ENCODE data around the gene NR4A2.

NR4A2 gene

GRCh38 chr2:156332534-156333273 lies at the start of gene NR4A2:
TSS of gene NR4A2 (minus strand) at chr2:156332721. CDS start at chr2:156330186, 2,535 bp downstream.
- H3K36me3 ChIP-seq (ENCODE audit: control insufficient read depth in 5 of 5, insufficient read depth in 5 of 5, low read length in 5 of 5) = peaks cover 0 to 13% (median 2%) of the 10 kb centered on the region in 5 donors
- H3K4me3 ChIP-seq (ENCODE audit: low read depth in 1 of 5, low read length in 5 of 5) = peak within 1 kb of the TSS; percentile 75 to 96 (median 90)
- peak within 1 kb of the TSS; percentile 99 for H3K27ac ChIP-seq (ENCODE audit: low read depth, low read length)
- peaks cover 2 to 35% (median 26%) of the 10 kb centered on the region in 5 donors for H3K4me1 ChIP-seq (ENCODE audit: control insufficient read depth in 5 of 5, insufficient read depth in 5 of 5, low read length in 5 of 5)
- H3K9me3 ChIP-seq (ENCODE audit: control insufficient read depth in 5 of 5, low read length in 5 of 5) = no peaks in the 10 kb centered on the region
- H3K27me3 ChIP-seq (ENCODE audit: control insufficient read depth in 5 of 5, insufficient read depth in 4 of 5, low read length in 5 of 5) = peaks cover 0 to 6% (median 3%) of the 10 kb centered on the region in 5 donors
- peak within 1 kb of the TSS; percentile 69 to 93 (median 91) for H3K9ac ChIP-seq (ENCODE audit: low read length in 5 of 5)

- Histone ChIP-seq H3K36me3 (ENCODE audit: control insufficient read depth in 5 of 5, insufficient read depth in 5 of 5, low read length in 5 of 5) (no peaks in the 10 kb centered on the region), H3K27me3 (ENCODE audit: control insufficient read depth in 5 of 5, insufficient read depth in 4 of 5, low read length in 5 of 5) (no peaks in the 10 kb centered on the region), H3K4me1 (ENCODE audit: control insufficient read depth in 5 of 5, insufficient read depth in 5 of 5, low read length in 5 of 5) (no peaks in the 10 kb centered on the region), H3K9ac (ENCODE audit: low read length in 5 of 5) (no peak overlapping the region), H3K4me3 (ENCODE audit: low read depth in 1 of 5, low read length in 5 of 5) (no peak overlapping the region), H3K27ac (ENCODE audit: low read depth, low read length) (no peak overlapping the region), H3K9me3 (ENCODE audit: control insufficient read depth in 5 of 5, low read length in 5 of 5) (no peaks in the 10 kb centered on the region)
Measured at GRCh38 chr2:156380117-156380645, 47.7 kb upstream of the NR4A2 start.

GRCh38 chr2:156379714-156380113 lies 47.2 kb upstream of the NR4A2 start:
- no peaks in the 10 kb centered on the region for H3K4me1 ChIP-seq (ENCODE audit: control insufficient read depth in 5 of 5, insufficient read depth in 5 of 5, low read length in 5 of 5)
- no peaks in the 10 kb centered on the region for H3K9me3 ChIP-seq (ENCODE audit: control insufficient read depth in 5 of 5, low read length in 5 of 5)
- no peaks in the 10 kb centered on the region for H3K36me3 ChIP-seq (ENCODE audit: control insufficient read depth in 5 of 5, insufficient read depth in 5 of 5, low read length in 5 of 5)
- H3K27ac ChIP-seq (ENCODE audit: low read depth, low read length) = no peak overlapping the region
- no peak overlapping the region for H3K9ac ChIP-seq (ENCODE audit: low read length in 5 of 5)
- no peaks in the 10 kb centered on the region for H3K27me3 ChIP-seq (ENCODE audit: control insufficient read depth in 5 of 5, insufficient read depth in 4 of 5, low read length in 5 of 5)
- H3K4me3 ChIP-seq (ENCODE audit: low read depth in 1 of 5, low read length in 5 of 5) = no peak overlapping the region

GRCh38 chr2:156379071-156379470 lies 46.5 kb upstream of the NR4A2 start:
- no peaks in the 10 kb centered on the region for H3K27me3 ChIP-seq (ENCODE audit: control insufficient read depth in 5 of 5, insufficient read depth in 4 of 5, low read length in 5 of 5)
- no peak overlapping the region for H3K9ac ChIP-seq (ENCODE audit: low read length in 5 of 5)
- no peaks in the 10 kb centered on the region for H3K9me3 ChIP-seq (ENCODE audit: control insufficient read depth in 5 of 5, low read length in 5 of 5)
- H3K4me1 ChIP-seq (ENCODE audit: control insufficient read depth in 5 of 5, insufficient read depth in 5 of 5, low read length in 5 of 5) = no peaks in the 10 kb centered on the region
- H3K36me3 ChIP-seq (ENCODE audit: control insufficient read depth in 5 of 5, insufficient read depth in 5 of 5, low read length in 5 of 5) = no peaks in the 10 kb centered on the region
- no peak overlapping the region for H3K4me3 ChIP-seq (ENCODE audit: low read depth in 1 of 5, low read length in 5 of 5)
- no peak overlapping the region for H3K27ac ChIP-seq (ENCODE audit: low read depth, low read length)

DNA sequence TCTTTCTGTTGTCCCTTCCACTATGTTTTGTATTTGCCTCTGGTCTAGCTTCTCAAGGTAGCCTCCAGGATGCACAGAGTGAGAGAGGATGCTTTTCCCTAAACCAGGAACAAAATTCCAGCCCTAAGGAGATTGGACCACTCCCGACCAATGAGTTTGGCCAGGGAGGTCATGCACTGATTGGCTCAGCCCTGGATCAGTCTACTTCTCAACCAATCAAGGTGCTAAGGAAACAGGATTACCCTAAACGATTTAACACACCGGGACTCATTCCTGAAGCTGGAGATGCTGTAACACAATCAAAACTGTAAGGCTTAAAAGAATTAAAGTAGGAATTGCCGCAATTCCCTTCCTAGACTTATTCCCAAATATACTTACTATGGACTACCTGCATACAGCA lies 34.2 kb upstream of the NR4A2 start:
- Histone ChIP-seq H3K36me3 (ENCODE audit: control insufficient read depth in 5 of 5, insufficient read depth in 5 of 5, low read length in 5 of 5) (no peaks in the 10 kb centered on the region), H3K9ac (ENCODE audit: low read length in 5 of 5) (no peak overlapping the region), H3K4me1 (ENCODE audit: control insufficient read depth in 5 of 5, insufficient read depth in 5 of 5, low read length in 5 of 5) (no peaks in the 10 kb centered on the region), H3K4me3 (ENCODE audit: low read depth in 1 of 5, low read length in 5 of 5) (no peak overlapping the region), H3K27ac (ENCODE audit: low read depth, low read length) (no peak overlapping the region), H3K27me3 (ENCODE audit: control insufficient read depth in 5 of 5, insufficient read depth in 4 of 5, low read length in 5 of 5) (no peaks in the 10 kb centered on the region), H3K9me3 (ENCODE audit: control insufficient read depth in 5 of 5, low read length in 5 of 5) (no peaks in the 10 kb centered on the region)

DNA sequence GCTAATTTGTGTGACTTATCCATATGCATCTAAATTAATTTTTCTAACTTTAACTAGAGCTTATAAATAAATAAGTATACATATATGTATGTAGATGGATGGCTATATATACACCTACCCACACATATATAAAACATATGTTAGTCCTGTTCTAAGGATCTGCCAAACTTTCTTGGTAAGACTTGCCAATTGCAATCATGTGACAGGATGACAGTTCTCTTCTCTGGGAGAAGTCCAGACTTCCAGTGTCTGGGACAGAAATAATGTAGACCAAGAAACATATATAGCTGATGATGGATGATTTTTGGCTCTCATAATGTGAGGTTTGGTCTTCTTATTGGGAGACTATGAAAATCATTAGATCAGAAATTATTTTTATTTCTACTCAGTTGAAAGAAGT lies 30.6 kb upstream of the NR4A2 start:
- Histone ChIP-seq H3K9ac (ENCODE audit: low read length in 5 of 5) (no peak overlapping the region), H3K4me3 (ENCODE audit: low read depth in 1 of 5, low read length in 5 of 5) (no peak overlapping the region), H3K27me3 (ENCODE audit: control insufficient read depth in 5 of 5, insufficient read depth in 4 of 5, low read length in 5 of 5) (no peaks in the 10 kb centered on the region)

GRCh38 chr2:156356014-156356754 lies 23.7 kb upstream of the NR4A2 start:
- H3K27ac ChIP-seq (ENCODE audit: low read depth, low read length) = no peak overlapping the region
- no peaks in the 10 kb centered on the region for H3K27me3 ChIP-seq (ENCODE audit: control insufficient read depth in 5 of 5, insufficient read depth in 4 of 5, low read length in 5 of 5)
- H3K9me3 ChIP-seq (ENCODE audit: control insufficient read depth in 5 of 5, low read length in 5 of 5) = no peaks in the 10 kb centered on the region
- H3K9ac ChIP-seq (ENCODE audit: low read length in 5 of 5) = no peak overlapping the region
- H3K36me3 ChIP-seq (ENCODE audit: control insufficient read depth in 5 of 5, insufficient read depth in 5 of 5, low read length in 5 of 5) = no peaks in the 10 kb centered on the region
- H3K4me1 ChIP-seq (ENCODE audit: control insufficient read depth in 5 of 5, insufficient read depth in 5 of 5, low read length in 5 of 5) = no peaks in the 10 kb centered on the region
- no peak overlapping the region for H3K4me3 ChIP-seq (ENCODE audit: low read depth in 1 of 5, low read length in 5 of 5)

More for the DNA sequence above, 30.6 kb upstream of the NR4A2 start:
- Histone ChIP-seq H3K36me3 (ENCODE audit: control insufficient read depth in 5 of 5, insufficient read depth in 5 of 5, low read length in 5 of 5) (no peaks in the 10 kb centered on the region), H3K4me1 (ENCODE audit: control insufficient read depth in 5 of 5, insufficient read depth in 5 of 5, low read length in 5 of 5) (no peaks in the 10 kb centered on the region), H3K27ac (ENCODE audit: low read depth, low read length) (no peak overlapping the region), H3K9me3 (ENCODE audit: control insufficient read depth in 5 of 5, low read length in 5 of 5) (no peaks in the 10 kb centered on the region)

- Histone ChIP-seq H3K4me1 (ENCODE audit: control insufficient read depth in 5 of 5, insufficient read depth in 5 of 5, low read length in 5 of 5) (no peaks in the 10 kb centered on the region), H3K4me3 (ENCODE audit: low read depth in 1 of 5, low read length in 5 of 5) (no peak overlapping the region), H3K36me3 (ENCODE audit: control insufficient read depth in 5 of 5, insufficient read depth in 5 of 5, low read length in 5 of 5) (no peaks in the 10 kb centered on the region), H3K27ac (ENCODE audit: low read depth, low read length) (no peak overlapping the region), H3K9me3 (ENCODE audit: control insufficient read depth in 5 of 5, low read length in 5 of 5) (no peaks in the 10 kb centered on the region), H3K27me3 (ENCODE audit: control insufficient read depth in 5 of 5, insufficient read depth in 4 of 5, low read length in 5 of 5) (no peaks in the 10 kb centered on the region), H3K9ac (ENCODE audit: low read length in 5 of 5) (no peak overlapping the region)
Measured at GRCh38 chr2:156352911-156353310, 20.4 kb upstream of the NR4A2 start.

DNA sequence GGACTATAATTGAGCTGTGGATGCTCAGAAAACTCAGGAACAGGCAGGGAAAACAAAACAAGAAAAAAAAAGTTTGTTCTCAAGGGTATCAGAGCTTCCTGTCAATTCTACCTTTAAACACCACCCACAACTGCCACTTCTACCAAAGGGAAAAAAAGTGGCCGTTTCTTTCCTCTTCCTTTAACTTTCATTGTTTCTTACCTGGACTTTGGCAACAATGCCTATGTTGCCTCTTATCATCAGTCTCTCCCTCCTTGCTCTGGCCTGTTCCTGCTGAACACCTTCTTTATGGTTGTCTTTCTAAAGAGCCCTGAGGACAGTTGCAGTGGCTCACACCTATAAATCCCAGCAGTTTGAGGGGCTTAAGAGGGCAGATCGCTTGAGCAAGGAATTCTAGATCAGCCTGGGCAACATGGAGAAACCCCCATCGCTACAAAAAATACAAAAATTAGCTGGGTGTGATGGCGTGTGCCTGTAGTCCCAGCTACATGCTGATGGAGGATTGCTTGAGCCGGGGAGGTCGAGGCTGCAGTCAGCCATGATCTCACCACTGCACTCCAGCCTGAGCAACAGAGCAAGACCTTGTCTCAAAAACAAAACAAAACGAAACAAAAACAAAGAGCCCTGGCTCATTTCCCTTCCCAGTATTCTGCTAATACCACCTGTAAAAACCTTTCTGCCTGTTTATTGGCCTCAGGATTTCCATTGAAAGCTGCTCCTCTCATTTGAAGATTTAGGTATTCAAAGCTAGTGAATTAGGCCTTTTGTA lies 18.0 kb upstream of the NR4A2 start:
- H3K4me3 ChIP-seq (ENCODE audit: low read depth in 1 of 5, low read length in 5 of 5) = no peak overlapping the region
- H3K36me3 ChIP-seq (ENCODE audit: control insufficient read depth in 5 of 5, insufficient read depth in 5 of 5, low read length in 5 of 5) = no peaks in the 10 kb centered on the region
- H3K27me3 ChIP-seq (ENCODE audit: control insufficient read depth in 5 of 5, insufficient read depth in 4 of 5, low read length in 5 of 5) = no peaks in the 10 kb centered on the region
- H3K4me1 ChIP-seq (ENCODE audit: control insufficient read depth in 5 of 5, insufficient read depth in 5 of 5, low read length in 5 of 5) = no peaks in the 10 kb centered on the region
- no peak overlapping the region for H3K27ac ChIP-seq (ENCODE audit: low read depth, low read length)
- H3K9ac ChIP-seq (ENCODE audit: low read length in 5 of 5) = no peak overlapping the region
- no peaks in the 10 kb centered on the region for H3K9me3 ChIP-seq (ENCODE audit: control insufficient read depth in 5 of 5, low read length in 5 of 5)
